Tibial nerve (tissue), 4 donors: ENCODE measurements around the gene SLC44A5.

ENCODE experiments used
- EP300 ChIP-seq, 2 donors: sonication (generic); formaldehyde crosslinking; IDR thresholded peaks; one replicate each; pipeline ENCODE4 v1.6.1; 2017; ENCODE audit warnings: antibody characterized with exemption in 2 of 2, mild to moderate bottlenecking in 1 of 2
- POLR2A ChIP-seq, 2 donors: fragments of 450-650 bp; IDR thresholded peaks; one replicate each; pipeline ENCODE4 v1.6.1; 2017; ENCODE audit warnings: antibody characterized with exemption in 2 of 2, mild to moderate bottlenecking in 2 of 2, moderate library complexity in 2 of 2
- TF ChIP-seq, protein P1 (sequence below), 5 experiments: fragments of 200-600 bp in 3 of 5; fragments of 450-650 bp in 2 of 5; sonication (generic) in 3 of 5; IDR thresholded peaks; one replicate each; pipeline ENCODE4 v1.5.1; 2016 to 2019; ENCODE audit warnings: antibody characterized with exemption in 5 of 5, mild to moderate bottlenecking in 3 of 5, moderate library complexity in 2 of 5

DNA sequence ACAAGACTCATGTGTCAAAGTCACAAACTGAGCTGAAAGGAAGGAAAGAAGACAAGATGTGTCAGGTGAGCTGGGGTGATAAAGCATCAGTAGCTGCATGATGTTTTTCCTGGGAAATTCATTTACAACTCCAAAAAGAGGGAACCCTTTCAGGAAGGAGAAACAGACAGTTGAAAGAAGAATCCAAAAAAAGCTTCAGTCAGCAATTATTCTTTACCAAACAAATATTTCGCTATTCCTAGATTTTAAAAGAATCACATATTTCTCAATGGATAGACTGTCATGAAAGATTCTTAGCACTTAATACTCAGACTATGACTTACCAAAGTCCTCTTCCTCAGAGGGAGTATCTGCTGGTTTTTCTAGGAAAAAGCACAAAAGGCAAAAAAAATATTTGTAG is 214.7 kb downstream of the SLC44A5 start:
- TF ChIP-seq, protein P1, sequence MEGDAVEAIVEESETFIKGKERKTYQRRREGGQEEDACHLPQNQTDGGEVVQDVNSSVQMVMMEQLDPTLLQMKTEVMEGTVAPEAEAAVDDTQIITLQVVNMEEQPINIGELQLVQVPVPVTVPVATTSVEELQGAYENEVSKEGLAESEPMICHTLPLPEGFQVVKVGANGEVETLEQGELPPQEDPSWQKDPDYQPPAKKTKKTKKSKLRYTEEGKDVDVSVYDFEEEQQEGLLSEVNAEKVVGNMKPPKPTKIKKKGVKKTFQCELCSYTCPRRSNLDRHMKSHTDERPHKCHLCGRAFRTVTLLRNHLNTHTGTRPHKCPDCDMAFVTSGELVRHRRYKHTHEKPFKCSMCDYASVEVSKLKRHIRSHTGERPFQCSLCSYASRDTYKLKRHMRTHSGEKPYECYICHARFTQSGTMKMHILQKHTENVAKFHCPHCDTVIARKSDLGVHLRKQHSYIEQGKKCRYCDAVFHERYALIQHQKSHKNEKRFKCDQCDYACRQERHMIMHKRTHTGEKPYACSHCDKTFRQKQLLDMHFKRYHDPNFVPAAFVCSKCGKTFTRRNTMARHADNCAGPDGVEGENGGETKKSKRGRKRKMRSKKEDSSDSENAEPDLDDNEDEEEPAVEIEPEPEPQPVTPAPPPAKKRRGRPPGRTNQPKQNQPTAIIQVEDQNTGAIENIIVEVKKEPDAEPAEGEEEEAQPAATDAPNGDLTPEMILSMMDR (IDR thresholded peaks at IDR 0.05) = no peak
- TF ChIP-seq EP300 (IDR thresholded peaks at IDR 0.05) (no peak), POLR2A (IDR thresholded peaks at IDR 0.05) (no peak)
